Measurements from ENCODE around the gene HSPA4L. TPM values are rescaled to one million over a fixed set of nuclear protein-coding genes. Genes with fewer than 3 reads are reported as not detected.

Gene HSPA4L
- total and polyA plus RNA-seq, 2 experiments from 2014 or later: 3.5 to 4.2 TPM

- H3K27me3 Mint-ChIP-seq (ENCODE audit: insufficient read depth, low read depth, poor library complexity): no peaks in the 10 kb centered on the region
- Histone ChIP-seq H3K27me3 (ENCODE audit: insufficient read depth) (no peaks in the 10 kb centered on the region), H3F3A (replicated peaks; ENCODE audit: low read depth) (no peaks in the 10 kb centered on the region), H3K4me1 (ENCODE audit: insufficient read depth) (no peaks in the 10 kb centered on the region), H3K9me2 (ENCODE audit: insufficient read depth) (peaks cover 3% of the 10 kb centered on the region; the same call in 1 of the 2 replicates), H3K27ac (ENCODE audit: low read depth) (no peak overlapping the region), H4K20me1 (replicated peaks; ENCODE audit: insufficient read depth) (no peaks in the 10 kb centered on the region), H3K79me2 (replicated peaks; ENCODE audit: insufficient read depth) (no peaks in the 10 kb centered on the region), H3K36me3 (ENCODE audit: insufficient read depth) (no peaks in the 10 kb centered on the region), H2AFZ (no peak overlapping the region), H3K4me2 (no peak overlapping the region), H3K4me3 (no peak overlapping the region)
- H3K27ac Mint-ChIP-seq: no peak overlapping the region
- no peak overlapping the region for H3K4me3 Mint-ChIP-seq
- TF ChIP-seq EZH2 (IDR thresholded peaks at IDR 0.05; ENCODE audit: low read depth, unreplicated experiment): no peak
- no peak for TF ChIP-seq ZNF331 (CRISPR knock-in tag; IDR thresholded peaks at IDR 0.05; ENCODE audit: low read depth)
- TF ChIP-seq JUNB (IDR thresholded peaks at IDR 0.05; ENCODE audit: unreplicated experiment): no peak
- no peak for TF ChIP-seq ZNF114 (CRISPR knock-in tag; IDR thresholded peaks at IDR 0.05)
- H3K9me3 Mint-ChIP-seq: peaks cover 6% of the 10 kb centered on the region; the same call in 1 of the 3 replicates
- H3K4me1 Mint-ChIP-seq: no peaks in the 10 kb centered on the region
- H3K36me3 Mint-ChIP-seq (ENCODE audit: low read depth): no peaks in the 10 kb centered on the region
- DNase-seq (ENCODE audit: low spot score): no peak
- no peak for ATAC-seq
Measured at GRCh38 chr4:127759228-127759820, 22.8 kb upstream of the HSPA4L start.

GRCh38 chr4:127759893-127760292 is 22.2 kb upstream of the HSPA4L start:
- Histone ChIP-seq H3F3A (replicated peaks; ENCODE audit: low read depth) (no peaks in the 10 kb centered on the region), H3K9me2 (ENCODE audit: insufficient read depth) (peaks cover 3% of the 10 kb centered on the region; the same call in 1 of the 2 replicates), H3K36me3 (ENCODE audit: insufficient read depth) (no peaks in the 10 kb centered on the region), H3K4me2 (no peak overlapping the region), H3K4me3 (no peak overlapping the region), H3K27me3 (ENCODE audit: insufficient read depth) (no peaks in the 10 kb centered on the region), H4K20me1 (replicated peaks; ENCODE audit: insufficient read depth) (no peaks in the 10 kb centered on the region), H3K79me2 (replicated peaks; ENCODE audit: insufficient read depth) (no peaks in the 10 kb centered on the region), H2AFZ (no peak overlapping the region), H3K4me1 (ENCODE audit: insufficient read depth) (no peaks in the 10 kb centered on the region), H3K27ac (ENCODE audit: low read depth) (no peak overlapping the region)
- Mint-ChIP-seq H3K27ac (no peak overlapping the region), H3K36me3 (ENCODE audit: low read depth) (no peaks in the 10 kb centered on the region), H3K4me3 (no peak overlapping the region), H3K27me3 (ENCODE audit: insufficient read depth, low read depth, poor library complexity) (no peaks in the 10 kb centered on the region), H3K9me3 (0 out of 3 replicates have a peak, but pooled peaks cover 6% of the 10 kb centered on the region), H3K4me1 (no peaks in the 10 kb centered on the region)
- ATAC-seq: no peak
- DNase-seq (ENCODE audit: low spot score): no peak
- TF ChIP-seq REST (IDR thresholded peaks at IDR 0.05; ENCODE audit: unreplicated experiment): no peak
- TF ChIP-seq ZNF114 (CRISPR knock-in tag; IDR thresholded peaks at IDR 0.05): no peak
- TF ChIP-seq ETS1 (IDR thresholded peaks at IDR 0.05): no peak
- TF ChIP-seq ZNF462 (CRISPR knock-in tag; IDR thresholded peaks at IDR 0.05): no peak
- no peak for TF ChIP-seq ZNF331 (CRISPR knock-in tag; IDR thresholded peaks at IDR 0.05; ENCODE audit: low read depth)
- no peak for TF ChIP-seq NANOG (IDR thresholded peaks at IDR 0.05; ENCODE audit: borderline replicate concordance)

All from GM23338 (cell line).